Endothelial cell of umbilical vein (primary cell): ENCODE measurements around the gene STIMATE.

ENCODE experiments used
- EZH2 ChIP-seq: IDR thresholded peaks from 2 replicates; pipeline ENCODE4 v1.6.1; 2012; ENCODE audit warnings: borderline replicate concordance, low read depth, mild to moderate bottlenecking, moderate library complexity, low read length, inconsistent platforms; ENCODE audit not compliant: severe bottlenecking
- FOS ChIP-seq: IDR thresholded peaks from 2 replicates; pipeline ENCODE4 v1.6.1; 2011; ENCODE audit warnings: mild to moderate bottlenecking, low read length, moderate library complexity, borderline replicate concordance; ENCODE audit not compliant: insufficient read depth
- JUN ChIP-seq: IDR thresholded peaks from 2 replicates; pipeline ENCODE4 v1.6.1; 2011; ENCODE audit warnings: borderline replicate concordance, low read depth; ENCODE audit not compliant: insufficient read length, insufficient read depth
- MYC ChIP-seq: IDR thresholded peaks from one replicate; pipeline ENCODE4 v1.6.1; 2011; ENCODE audit warnings: mild to moderate bottlenecking, low read depth, low read length
- POLR2A ChIP-seq: IDR thresholded peaks from 2 replicates; pipeline ENCODE4 v1.6.1; 2012; ENCODE audit warnings: low read depth, mild to moderate bottlenecking, control low read depth, low read length
- POLR2AphosphoS5 ChIP-seq: IDR thresholded peaks from 2 replicates; pipeline ENCODE4 v1.6.1; 2012; ENCODE audit warnings: low read depth, mild to moderate bottlenecking, control low read depth, low read length, moderate library complexity; ENCODE audit not compliant: insufficient read depth
- TF ChIP-seq, protein P1 (sequence below), 2 donors: IDR thresholded peaks; 1 replicate in 1 of 2; 2 replicates in 1 of 2; pipeline ENCODE4 v1.5.1; 2011; ENCODE audit warnings: low read length in 2 of 2, mild to moderate bottlenecking in 2 of 2, moderate library complexity in 2 of 2, control low read depth in 1 of 2, inconsistent platforms in 1 of 2, low read depth in 1 of 2; ENCODE audit not compliant: insufficient read depth in 1 of 2; ENCODE audit errors: extremely low read depth in 1 of 2
- TF ChIP-seq, protein P2 (sequence below): IDR thresholded peaks from 2 replicates; pipeline ENCODE4 v1.6.1; 2011; ENCODE audit not compliant: insufficient read depth, insufficient read length

DNA sequence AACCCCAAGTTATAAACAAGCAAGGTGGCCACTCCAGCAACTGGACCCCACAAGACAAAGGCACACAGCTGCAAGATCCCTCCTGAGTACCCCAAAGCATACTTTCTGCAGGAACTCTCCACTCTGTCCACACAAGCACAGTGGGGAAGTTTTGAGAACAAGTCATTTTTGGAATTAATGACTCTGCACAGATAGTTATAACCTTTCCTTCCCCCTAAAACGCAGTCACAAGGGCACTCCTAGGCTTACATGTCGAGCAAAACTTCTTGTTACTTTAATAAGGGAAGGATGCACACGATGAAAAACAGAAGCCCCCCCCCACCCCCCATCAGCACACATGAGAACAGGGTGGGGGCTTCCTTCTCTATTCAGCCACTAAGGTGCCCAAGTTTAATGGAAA, 1.2 kb downstream of the STIMATE start:
- TF ChIP-seq, protein P1, sequence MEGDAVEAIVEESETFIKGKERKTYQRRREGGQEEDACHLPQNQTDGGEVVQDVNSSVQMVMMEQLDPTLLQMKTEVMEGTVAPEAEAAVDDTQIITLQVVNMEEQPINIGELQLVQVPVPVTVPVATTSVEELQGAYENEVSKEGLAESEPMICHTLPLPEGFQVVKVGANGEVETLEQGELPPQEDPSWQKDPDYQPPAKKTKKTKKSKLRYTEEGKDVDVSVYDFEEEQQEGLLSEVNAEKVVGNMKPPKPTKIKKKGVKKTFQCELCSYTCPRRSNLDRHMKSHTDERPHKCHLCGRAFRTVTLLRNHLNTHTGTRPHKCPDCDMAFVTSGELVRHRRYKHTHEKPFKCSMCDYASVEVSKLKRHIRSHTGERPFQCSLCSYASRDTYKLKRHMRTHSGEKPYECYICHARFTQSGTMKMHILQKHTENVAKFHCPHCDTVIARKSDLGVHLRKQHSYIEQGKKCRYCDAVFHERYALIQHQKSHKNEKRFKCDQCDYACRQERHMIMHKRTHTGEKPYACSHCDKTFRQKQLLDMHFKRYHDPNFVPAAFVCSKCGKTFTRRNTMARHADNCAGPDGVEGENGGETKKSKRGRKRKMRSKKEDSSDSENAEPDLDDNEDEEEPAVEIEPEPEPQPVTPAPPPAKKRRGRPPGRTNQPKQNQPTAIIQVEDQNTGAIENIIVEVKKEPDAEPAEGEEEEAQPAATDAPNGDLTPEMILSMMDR (IDR thresholded peaks at IDR 0.05; ENCODE audit: extremely low read depth in 1 of 2, insufficient read depth in 1 of 2, low read depth in 1 of 2, low read length in 2 of 2), result no peak
- TF ChIP-seq POLR2A (no peak), JUN (no peak), EZH2 (no peak), FOS (no peak), POLR2AphosphoS5 (no peak), MYC (no peak)
- TF ChIP-seq, protein P2, sequence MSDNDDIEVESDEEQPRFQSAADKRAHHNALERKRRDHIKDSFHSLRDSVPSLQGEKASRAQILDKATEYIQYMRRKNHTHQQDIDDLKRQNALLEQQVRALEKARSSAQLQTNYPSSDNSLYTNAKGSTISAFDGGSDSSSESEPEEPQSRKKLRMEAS, result no peak
